OCI-M2 (cell line): ENCODE data around the gene NUTF2.

Experiments used
- DNase-seq: peaks from one replicate; lab custom pipeline; 2025; ENCODE audit not compliant: unreplicated experiment; lab: John Stamatoyannopoulos, UW

Gene NUTF2

GRCh38 chr16:67917140-67917851, 70.6 kb downstream of the NUTF2 start:
- DNase-seq = no peak

DNA sequence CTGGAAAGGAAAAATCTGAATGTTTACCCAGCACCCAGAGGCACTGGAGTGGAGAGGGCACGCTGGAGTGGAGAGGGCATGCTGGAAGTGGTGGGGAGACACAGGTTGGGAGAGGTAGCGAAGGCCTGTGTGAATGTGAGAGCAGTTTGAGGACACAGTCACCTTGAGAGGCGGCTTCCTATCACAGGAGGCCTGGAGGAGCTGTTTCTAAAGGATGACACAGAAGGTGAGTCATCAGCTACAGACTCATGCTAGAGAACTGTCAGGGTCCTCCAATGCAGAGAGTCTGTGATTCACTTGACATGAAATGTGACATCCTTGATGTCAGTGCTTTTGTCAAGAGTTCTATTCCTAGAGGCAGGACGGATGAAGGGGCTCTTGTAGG, 71.1 kb downstream of the NUTF2 start:
- DNase-seq = no peak

- no peak for DNase-seq
These were observed 73.0 kb downstream of the NUTF2 start for GRCh38 chr16:67919622-67920221.
